Fibroblast of skin of left biceps (primary cell): Measurements from ENCODE around the gene IFNL2.
"Not testable (repeated sequence)": the region's sequence is repeated elsewhere in the genome, so short reads cannot be mapped to it uniquely, and the experiment has no call there.

Source experiments
- DNase-seq, 2 experiments: peaks; one replicate each; pipeline ENCODE4 v3.0.0-alpha.2; 2013; ENCODE audit warnings: low read depth in 2 of 2

The IFNL2 gene

GRCh38 chr19:39297931-39298634 lies 29.9 kb downstream of the IFNL2 start:
- no peak for DNase-seq

- no peak for DNase-seq
Observed at GRCh38 chr19:39299404-39299803, 31.2 kb downstream of the IFNL2 start.

GRCh38 chr19:39299832-39300231 lies 31.6 kb downstream of the IFNL2 start:
- DNase-seq, result no peak

DNA sequence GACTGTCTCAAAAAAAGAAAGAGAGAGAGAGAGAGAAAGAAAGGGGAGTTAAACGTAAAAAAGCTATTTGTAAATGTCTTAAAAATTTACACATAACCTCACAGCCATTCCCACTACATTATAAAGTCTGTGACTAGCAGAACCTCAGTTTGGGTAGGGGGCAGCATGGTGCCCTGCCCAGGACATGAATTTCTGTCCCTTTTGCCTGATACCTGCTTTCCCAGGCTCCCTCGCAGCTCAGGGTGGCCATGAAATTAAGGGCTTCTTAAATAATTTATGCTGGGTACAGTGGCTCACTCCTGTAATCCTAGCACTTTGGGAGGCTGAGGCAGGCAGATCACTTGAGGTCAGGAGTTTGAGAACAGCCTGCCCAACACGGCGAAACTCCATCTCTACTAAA lies 32.8 kb downstream of the IFNL2 start:
- DNase-seq, result no peak

DNA sequence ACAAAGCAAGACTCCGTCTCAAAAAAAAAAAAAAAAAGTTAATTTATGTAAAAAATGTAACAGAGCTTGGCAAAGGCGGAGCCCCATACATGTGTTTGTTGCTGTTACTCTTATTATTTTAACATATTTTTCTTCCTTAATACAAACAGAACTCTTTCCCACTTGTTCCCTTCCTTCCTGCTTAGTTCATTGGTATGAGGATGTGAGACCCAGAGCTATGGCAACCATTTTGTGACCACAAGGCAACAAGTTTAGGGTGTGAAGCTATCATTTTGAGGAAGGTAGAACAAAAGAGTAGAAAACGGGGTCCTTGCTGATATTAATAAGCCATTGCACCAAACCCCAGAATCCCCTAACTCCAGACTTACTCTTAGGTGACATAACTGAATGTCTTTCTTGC lies 33.4 kb downstream of the IFNL2 start:
- no peak for DNase-seq

- DNase-seq, result no peak
Observed at GRCh38 chr19:39303373-39304184, 35.4 kb downstream of the IFNL2 start.

DNA sequence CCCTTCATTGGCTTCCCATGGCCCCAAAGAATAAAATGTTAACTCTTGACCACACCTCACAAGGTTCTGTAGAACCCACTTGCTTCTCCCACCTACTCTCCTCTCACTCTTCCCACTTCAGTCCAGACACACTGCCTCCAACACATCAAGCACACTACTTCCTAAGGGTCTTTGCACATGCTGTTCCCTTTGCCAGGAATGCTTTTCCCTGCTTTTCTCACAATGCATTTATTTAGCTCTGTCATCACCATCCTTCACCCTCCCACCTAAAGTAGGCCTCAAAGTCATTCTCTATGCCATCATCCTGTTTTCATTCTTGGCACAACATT lies 36.0 kb downstream of the IFNL2 start:
- DNase-seq, result no peak

DNA sequence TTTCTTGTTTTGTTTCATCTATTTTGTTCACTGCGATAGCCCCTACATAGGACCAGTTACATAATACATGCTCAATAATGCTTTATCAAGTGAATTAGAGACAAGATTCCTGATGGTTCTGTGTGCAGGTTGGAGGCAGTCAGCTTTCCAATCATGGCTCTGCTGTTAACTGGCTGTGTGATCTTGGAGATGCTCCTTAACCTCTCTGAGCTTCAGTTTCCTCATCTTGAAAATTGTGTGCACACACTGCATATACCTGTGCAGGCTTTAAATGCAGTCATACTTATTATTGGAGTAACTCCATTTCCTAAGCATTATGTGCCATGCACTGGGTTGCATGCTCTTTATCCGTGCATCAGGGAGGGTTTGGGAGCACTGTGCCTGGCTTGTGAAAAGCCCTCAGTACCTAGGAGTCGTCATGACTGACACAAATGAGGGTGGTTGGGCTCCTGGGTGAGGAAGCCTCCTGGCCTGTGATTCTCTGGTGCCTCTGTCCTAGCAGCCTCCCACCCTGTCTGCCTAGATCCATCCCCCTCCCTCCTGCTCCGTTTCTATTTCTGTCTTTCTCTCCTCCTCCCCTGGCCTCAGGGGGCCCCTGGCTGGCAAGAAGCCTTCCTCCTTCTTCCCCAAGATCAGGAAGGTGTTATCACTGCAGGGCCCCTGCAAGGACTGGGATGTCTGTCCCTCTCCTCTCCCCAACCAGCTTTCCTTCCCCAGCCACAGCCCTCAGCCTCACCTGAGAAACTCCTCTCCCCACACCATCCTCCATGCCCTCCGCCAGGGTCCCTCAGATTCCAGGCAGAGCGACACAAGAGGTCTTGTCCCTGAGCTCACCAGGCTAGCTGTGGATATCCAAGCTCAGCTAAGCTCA lies 36.7 kb downstream of the IFNL2 start:
- DNase-seq, result no peak

- DNase-seq, result no peak
Observed at GRCh38 chr19:39306075-39306474, 37.9 kb downstream of the IFNL2 start.

DNA sequence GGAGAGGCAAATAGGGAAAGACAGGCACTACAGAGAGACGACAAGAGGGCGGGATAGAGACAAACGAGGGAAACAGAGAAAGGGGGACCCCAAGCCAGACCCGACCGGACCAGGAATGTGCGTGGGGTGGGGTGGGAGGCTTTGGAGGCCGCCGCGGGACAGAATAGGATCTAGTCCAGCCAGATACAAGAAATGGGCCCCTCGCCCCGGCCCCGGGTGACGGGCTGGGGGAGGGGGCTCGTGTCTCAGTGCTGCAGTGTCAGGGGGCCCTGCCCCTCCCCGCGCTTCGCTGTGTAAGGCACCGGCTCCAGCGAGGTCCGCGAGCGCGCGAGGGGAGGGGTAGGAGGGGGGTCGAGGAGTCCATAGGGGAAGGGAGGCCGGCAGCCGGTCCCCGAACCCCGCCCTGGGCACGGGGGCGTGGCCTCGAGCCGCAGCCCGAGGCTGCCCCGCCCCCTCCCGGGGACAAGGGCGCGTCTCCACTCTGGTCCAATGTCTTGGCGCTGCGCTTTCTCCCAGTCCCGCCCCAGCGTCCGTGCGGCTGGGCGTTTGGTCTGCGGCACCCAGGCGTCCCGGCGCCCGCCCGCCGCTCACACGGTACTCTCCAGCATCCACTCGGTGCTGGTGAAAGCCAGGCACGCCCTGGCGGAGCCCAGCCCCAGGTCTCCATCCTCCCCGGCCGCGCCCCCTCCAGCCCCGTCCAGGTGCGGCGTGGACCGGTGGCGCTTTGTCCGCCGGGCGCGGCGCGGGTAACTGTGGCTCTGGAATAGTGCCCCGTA lies 39.0 kb downstream of the IFNL2 start:
- DNase-seq, result no peak

DNA sequence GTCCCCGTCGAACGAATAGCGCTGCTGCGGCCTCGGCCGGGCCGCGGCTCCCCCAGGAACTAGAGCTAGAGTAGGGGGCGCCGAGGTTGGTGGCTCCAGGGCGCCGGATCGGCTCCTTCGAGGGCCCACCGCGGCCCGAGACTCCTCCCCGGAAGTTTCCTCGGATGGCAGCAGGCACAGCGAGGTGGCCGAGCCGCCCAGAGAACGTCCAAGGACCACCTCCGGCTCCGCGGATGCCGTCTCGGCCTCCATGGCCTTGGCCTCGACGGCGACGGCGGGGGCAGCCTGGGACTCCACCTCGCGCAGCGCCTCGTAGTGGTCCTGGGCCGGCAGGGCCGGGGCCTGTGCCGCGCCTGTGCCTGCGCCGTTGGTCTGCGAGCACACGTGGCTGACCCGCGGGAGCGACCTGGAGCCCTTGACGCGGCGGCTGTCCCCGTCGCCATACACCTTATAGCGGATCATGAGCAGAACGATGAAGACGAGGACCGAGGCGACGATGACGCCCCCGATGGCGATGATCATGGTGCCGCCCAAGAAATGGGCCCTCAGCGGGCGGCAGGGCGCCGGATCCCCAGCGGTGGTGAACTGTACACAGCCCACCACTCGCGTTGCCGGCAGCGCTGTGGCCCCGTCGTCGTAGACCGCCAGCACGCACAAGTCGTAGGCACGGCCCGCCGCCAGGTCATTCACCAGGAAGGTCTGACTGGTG lies 39.8 kb downstream of the IFNL2 start:
- no peak for DNase-seq

- no peak for DNase-seq
Observed at GRCh38 chr19:39308531-39309304, 40.5 kb downstream of the IFNL2 start.

DNA sequence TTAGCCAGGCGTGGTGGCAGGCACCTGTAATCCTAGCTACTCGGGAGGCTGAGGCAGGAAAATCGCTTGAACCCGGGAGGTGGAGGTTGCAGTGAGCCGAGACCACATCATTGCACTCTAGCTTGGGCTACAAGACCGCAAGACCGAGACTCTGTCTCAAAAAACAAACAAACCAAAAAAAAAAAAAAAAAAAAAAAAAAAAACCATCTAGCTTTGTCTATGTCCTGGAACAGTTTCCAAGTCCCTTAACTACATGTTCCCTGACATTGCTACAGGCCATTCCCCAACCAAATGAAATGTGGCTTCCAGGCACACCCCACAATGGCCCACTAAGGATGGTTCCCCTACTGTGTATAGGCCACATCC lies 41.1 kb downstream of the IFNL2 start:
- not testable (repeated sequence) for DNase-seq

DNA sequence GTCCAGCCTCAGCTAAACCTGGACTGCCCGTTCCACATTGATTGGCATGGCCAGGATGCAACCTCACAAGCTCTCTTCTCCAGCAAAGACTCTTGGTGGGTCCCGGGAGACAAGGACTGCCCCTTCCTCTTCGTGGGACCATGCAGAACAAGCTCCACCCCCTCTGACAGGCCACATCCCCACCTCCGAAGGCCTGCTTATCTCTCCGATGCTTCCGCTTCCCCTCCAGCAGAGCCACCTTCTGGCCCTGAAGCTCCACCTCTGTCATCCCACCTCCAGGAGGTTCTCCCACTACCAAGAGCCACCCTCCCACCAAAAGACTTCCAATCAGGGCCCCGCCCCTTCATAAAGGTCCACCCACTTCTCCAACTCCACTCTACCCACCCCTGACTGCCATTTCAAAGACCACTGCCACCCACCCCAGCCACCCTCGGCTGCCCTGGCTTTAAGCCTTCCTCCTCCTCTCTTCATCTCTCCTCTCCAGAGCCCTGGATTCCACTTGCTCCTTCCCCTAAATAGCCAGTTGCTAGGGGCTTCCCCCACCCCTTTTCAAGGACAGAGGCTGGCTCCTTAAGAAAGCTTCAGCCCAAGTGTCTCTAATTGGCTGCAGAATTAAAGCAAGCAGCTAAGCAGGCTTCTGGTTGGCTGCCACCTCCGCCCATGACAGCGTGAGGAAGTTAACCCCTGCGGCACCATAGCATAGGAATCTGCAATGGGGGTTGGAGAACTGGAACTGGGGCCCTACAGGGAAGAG lies 42.5 kb downstream of the IFNL2 start:
- no peak for DNase-seq

GRCh38 chr19:39314016-39314728 lies 46.0 kb downstream of the IFNL2 start:
- DNase-seq, result no peak

DNA sequence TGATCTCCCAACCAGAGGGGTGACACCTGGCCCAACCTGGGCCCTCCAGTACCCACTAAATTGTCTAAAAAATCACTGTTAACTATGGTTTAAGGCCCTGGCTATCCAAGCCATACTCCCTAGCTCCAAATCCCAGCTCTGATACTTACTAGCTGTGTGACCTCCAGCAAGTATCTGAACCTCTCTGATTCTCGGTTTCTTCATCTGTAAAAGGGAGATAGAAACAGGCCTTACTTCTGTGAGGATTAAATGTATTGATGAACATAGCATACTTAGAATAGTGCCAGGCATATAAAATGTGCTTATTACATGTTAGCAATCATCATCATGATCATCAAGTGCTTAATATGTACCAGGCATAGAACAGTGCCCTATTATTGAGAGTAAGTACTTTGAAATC lies 47.7 kb downstream of the IFNL2 start:
- no peak for DNase-seq

GRCh38 chr19:39316627-39317321 lies 48.6 kb downstream of the IFNL2 start:
- no peak for DNase-seq

- DNase-seq, result no peak
Observed at GRCh38 chr19:39317476-39317875, 49.3 kb downstream of the IFNL2 start.
